ENCODE measurements around the gene PLA2G4C.
"Not testable (repeated sequence)": the region's sequence is repeated elsewhere in the genome, so short reads cannot be mapped to it uniquely, and the experiment has no call there.

PLA2G4C gene

GRCh38 chr19:48108997-48109782, 1.4 kb downstream of the PLA2G4C start:
- no peak for DNase-seq

GRCh38 chr19:48103922-48104321, 6.7 kb downstream of the PLA2G4C start:
- no peak for DNase-seq

- DNase-seq = peak; percentile 12 to 27
These were observed 7.5 kb downstream of the PLA2G4C start for GRCh38 chr19:48102870-48103751.

- no peak for DNase-seq
These were observed 14.9 kb downstream of the PLA2G4C start for GRCh38 chr19:48095612-48096175.

- no peak for DNase-seq
These were observed 15.8 kb downstream of the PLA2G4C start for GRCh38 chr19:48094855-48095203.

GRCh38 chr19:48094129-48094854, 16.3 kb downstream of the PLA2G4C start:
- DNase-seq = no peak

- not testable (repeated sequence) for DNase-seq
These were observed 19.4 kb downstream of the PLA2G4C start for GRCh38 chr19:48091111-48091718.

GRCh38 chr19:48090281-48090802, 20.3 kb downstream of the PLA2G4C start:
- DNase-seq = no peak

GRCh38 chr19:48088991-48089390, 21.6 kb downstream of the PLA2G4C start:
- not testable (repeated sequence) for DNase-seq

- DNase-seq = no peak
These were observed 24.4 kb downstream of the PLA2G4C start for GRCh38 chr19:48085904-48086864.

- DNase-seq = no peak
These were observed 25.5 kb downstream of the PLA2G4C start for GRCh38 chr19:48085076-48085475.

- DNase-seq = no peak
These were observed 29.5 kb downstream of the PLA2G4C start for GRCh38 chr19:48081106-48081505.

- DNase-seq = not testable (repeated sequence)
These were observed 40.3 kb downstream of the PLA2G4C start for GRCh38 chr19:48070177-48070769.

GRCh38 chr19:48069435-48069834, 41.2 kb downstream of the PLA2G4C start:
- no peak for DNase-seq

- no peak for DNase-seq
These were observed 46.1 kb downstream of the PLA2G4C start for GRCh38 chr19:48064509-48064908.

GRCh38 chr19:48061401-48062344, 48.9 kb downstream of the PLA2G4C start:
- no peak for DNase-seq

- DNase-seq = no peak
These were observed 50.2 kb downstream of the PLA2G4C start for GRCh38 chr19:48060381-48060780.

GRCh38 chr19:48059331-48059730, 51.3 kb downstream of the PLA2G4C start:
- DNase-seq = no peak

- DNase-seq = no peak
These were observed 56.8 kb downstream of the PLA2G4C start for GRCh38 chr19:48053856-48054255.

Data from AML-193 (cell line).